Measurements from ENCODE around the gene LPAR1.

DNA sequence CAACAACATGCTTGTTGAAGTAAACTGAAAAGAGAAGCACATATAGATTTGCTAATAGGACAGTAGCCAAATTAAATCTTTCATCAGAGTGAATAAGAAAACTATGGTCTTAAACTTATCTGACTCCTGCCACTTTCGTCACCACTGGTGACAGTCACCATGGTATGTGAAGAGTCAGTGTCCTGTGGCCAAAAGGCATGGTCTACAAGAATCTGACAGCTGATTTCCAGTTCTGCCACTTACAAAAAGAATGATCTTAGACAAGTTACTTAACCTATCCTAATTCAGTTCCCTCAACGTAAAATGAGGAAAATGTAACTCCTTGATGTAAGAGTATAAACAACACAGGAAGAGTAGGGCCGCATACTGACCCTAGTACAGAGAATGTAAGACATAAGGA lies 102.0 kb downstream of the LPAR1 start:
- TF ChIP-seq, protein P1, sequence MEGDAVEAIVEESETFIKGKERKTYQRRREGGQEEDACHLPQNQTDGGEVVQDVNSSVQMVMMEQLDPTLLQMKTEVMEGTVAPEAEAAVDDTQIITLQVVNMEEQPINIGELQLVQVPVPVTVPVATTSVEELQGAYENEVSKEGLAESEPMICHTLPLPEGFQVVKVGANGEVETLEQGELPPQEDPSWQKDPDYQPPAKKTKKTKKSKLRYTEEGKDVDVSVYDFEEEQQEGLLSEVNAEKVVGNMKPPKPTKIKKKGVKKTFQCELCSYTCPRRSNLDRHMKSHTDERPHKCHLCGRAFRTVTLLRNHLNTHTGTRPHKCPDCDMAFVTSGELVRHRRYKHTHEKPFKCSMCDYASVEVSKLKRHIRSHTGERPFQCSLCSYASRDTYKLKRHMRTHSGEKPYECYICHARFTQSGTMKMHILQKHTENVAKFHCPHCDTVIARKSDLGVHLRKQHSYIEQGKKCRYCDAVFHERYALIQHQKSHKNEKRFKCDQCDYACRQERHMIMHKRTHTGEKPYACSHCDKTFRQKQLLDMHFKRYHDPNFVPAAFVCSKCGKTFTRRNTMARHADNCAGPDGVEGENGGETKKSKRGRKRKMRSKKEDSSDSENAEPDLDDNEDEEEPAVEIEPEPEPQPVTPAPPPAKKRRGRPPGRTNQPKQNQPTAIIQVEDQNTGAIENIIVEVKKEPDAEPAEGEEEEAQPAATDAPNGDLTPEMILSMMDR (IDR thresholded peaks at IDR 0.05), result no peak
- no peak for TF ChIP-seq POLR2A (IDR thresholded peaks at IDR 0.05)

All from heart left ventricle (tissue), 13 donors.